CD4-positive, alpha-beta T cell treated with Interleukin-15 for 1 hour (primary cell): ENCODE results near the gene DNAJB7.
"Not testable (repeated sequence)": the region's sequence is repeated elsewhere in the genome, so short reads cannot be mapped to it uniquely, and the experiment has no call there.

ENCODE experiments used
- DNase-seq: peaks from one replicate; pipeline ENCODE4 v3.0.0-alpha.2; 2020

Gene DNAJB7

GRCh38 chr22:40838486-40838885 lies 23.4 kb downstream of the DNAJB7 start:
- DNase-seq = no peak

GRCh38 chr22:40834619-40835018 lies 27.3 kb downstream of the DNAJB7 start:
- no peak for DNase-seq

- no peak for DNase-seq
These were observed 32.8 kb downstream of the DNAJB7 start for GRCh38 chr22:40829131-40829530.

GRCh38 chr22:40826984-40827741 lies 34.8 kb downstream of the DNAJB7 start:
- no peak for DNase-seq

- not testable (repeated sequence) for DNase-seq
These were observed 35.6 kb downstream of the DNAJB7 start for GRCh38 chr22:40826292-40826691.

- no peak for DNase-seq
These were observed 38.5 kb downstream of the DNAJB7 start for GRCh38 chr22:40823426-40823825.

GRCh38 chr22:40819599-40820140 lies 42.2 kb downstream of the DNAJB7 start:
- no peak for DNase-seq

- DNase-seq = peak; percentile 84
These were observed 42.9 kb downstream of the DNAJB7 start, which contains the start of gene SLC25A17 for GRCh38 chr22:40818747-40819598. Gene SLC25A17, minus strand, starts transcription at chr22:40819346. Its CDS starts 98 bp downstream, at chr22:40819248.

- DNase-seq = no peak
These were observed 43.6 kb downstream of the DNAJB7 start for GRCh38 chr22:40818192-40818746.

- DNase-seq = no peak
These were observed 44.2 kb downstream of the DNAJB7 start for GRCh38 chr22:40817737-40818136.

- no peak for DNase-seq
These were observed 48.0 kb downstream of the DNAJB7 start for GRCh38 chr22:40813912-40814315.
